ENCODE results near the gene ABHD8.

DNA sequence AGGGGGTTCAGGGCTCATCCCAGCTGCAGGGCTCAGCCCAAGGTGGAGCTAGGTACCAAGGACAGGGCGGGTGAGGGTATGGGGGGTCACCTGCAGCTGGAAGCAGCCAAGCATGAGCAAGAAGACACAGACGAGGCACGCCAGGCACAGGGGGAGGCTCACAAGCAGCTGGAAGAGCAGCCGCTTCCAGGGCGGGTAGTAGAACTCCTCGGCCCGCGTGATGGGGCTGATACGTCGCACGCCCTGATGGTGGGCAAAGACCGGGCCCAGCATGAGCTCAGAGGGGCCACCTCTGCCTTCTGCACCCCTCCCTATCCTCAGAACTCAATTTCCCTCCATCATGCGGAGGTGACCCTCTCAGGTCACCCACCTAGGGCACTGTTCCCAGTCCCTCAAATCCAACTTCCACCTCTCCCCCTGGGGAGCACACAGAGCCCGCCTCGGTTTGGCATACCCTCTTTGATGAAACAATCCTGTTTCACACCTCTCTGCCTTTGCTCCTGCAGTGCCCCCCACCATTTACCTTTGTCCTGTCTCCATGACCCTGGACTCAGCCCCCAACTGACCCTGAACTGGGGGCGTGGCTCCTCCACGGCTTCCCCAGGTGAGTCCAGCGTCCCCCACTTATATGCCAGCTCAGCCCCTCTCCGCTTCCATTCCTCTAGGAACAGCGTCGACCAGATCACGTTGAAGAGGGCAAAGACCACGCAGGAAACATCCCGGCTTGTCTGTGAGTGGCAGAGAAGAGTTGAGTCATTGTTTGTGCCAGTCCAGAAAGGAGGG is 27.2 kb upstream of the ABHD8 start:
- no peak for TF ChIP-seq SIN3A (IDR thresholded peaks at IDR 0.05; ENCODE audit: borderline replicate concordance, insufficient read depth, low read length)
- TF ChIP-seq TAF1 (IDR thresholded peaks at IDR 0.05; ENCODE audit: borderline replicate concordance, insufficient read depth, low read length): no peak
